HepG2 (cell line): ENCODE data around the gene DLG5. TPM values are rescaled to one million over a fixed set of nuclear protein-coding genes. Genes with fewer than 3 reads are reported as not detected.

Source experiments
- BHLHE40 ChIP-seq: IDR thresholded peaks from 2 replicates; pipeline ENCODE4 v1.6.1; 2011; ENCODE audit warnings: low read length, improper control_type of control experiment
- FOXC1 ChIP-seq: sonication (generic); formaldehyde crosslinking; IDR thresholded peaks from 2 replicates; pipeline ENCODE4 v1.8.0; 2022; ENCODE audit warnings: mild to moderate bottlenecking, missing genetic modification reagents, borderline replicate concordance
- FOXM1 ChIP-seq: sonication (generic); formaldehyde crosslinking; IDR thresholded peaks from 2 replicates; pipeline ENCODE4 v1.5.0; 2020; ENCODE audit warnings: missing genetic modification reagents
- HNRNPL ChIP-seq: fragments of 200-400 bp; formaldehyde crosslinking; IDR thresholded peaks from 2 replicates; pipeline ENCODE4 v1.6.1; 2017; ENCODE audit warnings: mild to moderate bottlenecking, low read depth, low read length
- ISL2 ChIP-seq: sonication (generic); formaldehyde crosslinking; IDR thresholded peaks from 2 replicates; pipeline ENCODE4 v1.5.0; 2020; ENCODE audit warnings: missing genetic modification reagents
- MTF2 ChIP-seq: sonication (generic); formaldehyde crosslinking; IDR thresholded peaks from 2 replicates; pipeline ENCODE4 v1.5.0; 2020; ENCODE audit warnings: missing genetic modification reagents, borderline replicate concordance
- NFRKB ChIP-seq: fragments of 450-650 bp; IDR thresholded peaks from 2 replicates; pipeline ENCODE4 v1.6.1; 2017
- PHF8 ChIP-seq: sonication (generic); formaldehyde crosslinking; IDR thresholded peaks from 2 replicates; pipeline ENCODE4 v1.5.0; 2020; ENCODE audit warnings: missing genetic modification reagents
- POLR2A ChIP-seq, 2 experiments: IDR thresholded peaks; 2 replicates each; pipeline ENCODE4 v1.6.1; 2011; ENCODE audit warnings: low read depth in 2 of 2, low read length in 2 of 2, mild to moderate bottlenecking in 1 of 2, moderate library complexity in 1 of 2; ENCODE audit not compliant: insufficient read depth in 1 of 2
- RBFOX2 ChIP-seq: fragments of 200-400 bp; formaldehyde crosslinking; IDR thresholded peaks from 2 replicates; pipeline ENCODE4 v1.6.1; 2017; ENCODE audit warnings: low read depth, mild to moderate bottlenecking, low read length
- RFX1 ChIP-seq: fragments of 450-650 bp; IDR thresholded peaks from 2 replicates; pipeline ENCODE4 v1.6.1; 2017
- TBX2 ChIP-seq: sonication (generic); formaldehyde crosslinking; IDR thresholded peaks from 2 replicates; pipeline ENCODE4 v1.5.0; 2020; ENCODE audit warnings: missing genetic modification reagents, mild to moderate bottlenecking, borderline replicate concordance
- TRAFD1 ChIP-seq: sonication (generic); formaldehyde crosslinking; IDR thresholded peaks from 2 replicates; pipeline ENCODE4 v1.5.1; 2020; ENCODE audit warnings: missing genetic modification reagents, mild to moderate bottlenecking, borderline replicate concordance
- ZBTB14 ChIP-seq: sonication (generic); formaldehyde crosslinking; IDR thresholded peaks from 2 replicates; pipeline ENCODE4 v1.4.0; 2020; ENCODE audit warnings: missing genetic modification reagents
- ZMYM4 ChIP-seq: sonication (generic); formaldehyde crosslinking; IDR thresholded peaks from 2 replicates; pipeline ENCODE4 v1.8.1; 2023; ENCODE audit warnings: mild to moderate bottlenecking, missing genetic modification reagents
- ZNF468 ChIP-seq: sonication (generic); formaldehyde crosslinking; IDR thresholded peaks from 2 replicates; pipeline ENCODE4 v1.8.0; 2022; ENCODE audit warnings: mild to moderate bottlenecking, moderate library complexity, missing genetic modification reagents
- ZNF547 ChIP-seq: sonication (generic); formaldehyde crosslinking; IDR thresholded peaks from 2 replicates; pipeline ENCODE4 v1.5.1; 2020; ENCODE audit warnings: mild to moderate bottlenecking, missing genetic modification reagents
- ZNF556 ChIP-seq: sonication (generic); formaldehyde crosslinking; IDR thresholded peaks from 2 replicates; pipeline ENCODE4 v1.4.0; 2020; ENCODE audit warnings: mild to moderate bottlenecking, missing genetic modification reagents, borderline replicate concordance
- ZNF687 ChIP-seq: sonication (generic); formaldehyde crosslinking; IDR thresholded peaks from 2 replicates; pipeline ENCODE4 v1.5.1; 2020; ENCODE audit warnings: mild to moderate bottlenecking, missing genetic modification reagents, moderate library complexity
- ZNF776 ChIP-seq: sonication (generic); formaldehyde crosslinking; IDR thresholded peaks from 2 replicates; pipeline ENCODE4 v1.4.0; 2020; ENCODE audit warnings: mild to moderate bottlenecking, missing genetic modification reagents
- ZNF777 ChIP-seq: sonication (generic); formaldehyde crosslinking; IDR thresholded peaks from 2 replicates; pipeline ENCODE4 v1.4.0; 2020; ENCODE audit warnings: missing genetic modification reagents
- ZSCAN12 ChIP-seq: sonication (generic); formaldehyde crosslinking; IDR thresholded peaks from 2 replicates; pipeline ENCODE4 v1.9.0; 2021; ENCODE audit warnings: mild to moderate bottlenecking, missing genetic modification reagents
- ZSCAN25 ChIP-seq: sonication (generic); formaldehyde crosslinking; IDR thresholded peaks from 2 replicates; pipeline ENCODE4 v1.8.0; 2022; ENCODE audit warnings: mild to moderate bottlenecking, missing genetic modification reagents
- ZZZ3 ChIP-seq: sonication (generic); formaldehyde crosslinking; IDR thresholded peaks from 2 replicates; pipeline ENCODE4 v1.4.0; 2020; ENCODE audit warnings: missing genetic modification reagents, mild to moderate bottlenecking, borderline replicate concordance
- polyA plus RNA-seq, 8 experiments: library from polyadenylated mRNA; depleted of rRNA in 3 of 8; stranded (reverse) in 7 of 8; unstranded in 1 of 8; fragments of >200 nt; fragmentation: Illumina TruSeq in 4 of 8; extraction: Trizol in 4 of 8; gene quantifications; 2 replicates each; pipeline versions ENCODE4 v1.2.1 to v1.2.3, GENCODE V29; 2011 to 2016; ENCODE audit warnings: low read depth in 4 of 8, missing spikeins in 1 of 8, mixed read lengths in 1 of 8; ENCODE audit not compliant: insufficient read depth in 1 of 8
- total RNA-seq, 5 experiments: library from RNA; depleted of rRNA; stranded (reverse); fragments of >200 nt; fragmentation: Illumina TruSeq; extraction: Trizol; gene quantifications; 2 replicates each; pipeline ENCODE4 v1.2.3, GENCODE V29; 2016; ENCODE audit warnings: low read depth in 1 of 5

DLG5 gene
- total and polyA plus RNA-seq, 2 of the 13 experiments (the other 11 are each of a cell fraction or from before 2014, with no cell fraction given) = 15.5 to 18.2 TPM

- TF ChIP-seq ZNF687 (peak; percentile 81), TRAFD1 (CRISPR knock-in tag) (no peak), ZNF776 (CRISPR knock-in tag) (0 out of 2 replicates have a peak, but pooled peaks have one; percentile 44), PHF8 (CRISPR knock-in tag) (peak; percentile 61), MTF2 (peak; percentile 80; the same call in 1 of the 2 replicates), FOXM1 (no peak), RFX1 (no peak), ZMYM4 (CRISPR knock-in tag) (peak; percentile 27; the same call in 1 of the 2 replicates), NFRKB (no peak), ZZZ3 (no peak), BHLHE40 (no peak), RBFOX2 (peak; percentile 70), ZNF777 (CRISPR knock-in tag) (peak; percentile 83), ZBTB14 (CRISPR knock-in tag) (0 out of 2 replicates have a peak, but pooled peaks have one; percentile 13), ZSCAN25 (0 out of 2 replicates have a peak, but pooled peaks have one; percentile 19), FOXC1 (CRISPR knock-in tag) (peak; percentile 51; the same call in 1 of the 2 replicates), ZNF468 (no peak), HNRNPL (no peak), ISL2 (0 out of 2 replicates have a peak, but pooled peaks have one; percentile 18), ZNF547 (CRISPR knock-in tag) (peak; percentile 60; the same call in 1 of the 2 replicates), ZSCAN12 (0 out of 2 replicates have a peak, but pooled peaks have one; percentile 28), POLR2A (IDR thresholded peaks at IDR 0.05; ENCODE audit: insufficient read depth in 1 of 2, low read depth in 2 of 2, low read length in 2 of 2) (no peak), TBX2 (CRISPR knock-in tag) (peak; percentile 28; the same call in 1 of the 2 replicates), ZNF556 (no peak)
These were observed 575 bp downstream of the DLG5 start (continued) for GRCh38 chr10:77925795-77926565.
